NB4 (cell line): ENCODE data around the gene MDC1.
"Not testable (repeated sequence)": the region's sequence is repeated elsewhere in the genome, so short reads cannot be mapped to it uniquely, and the experiment has no call there.

Experiments
- DNase-seq: peaks from one replicate; pipeline ENCODE4 v3.0.0; 2010; ENCODE audit warnings: low read depth
- H3K4me3 ChIP-seq: one replicate; pipeline ENCODE4 v1.5.1; 2011; ENCODE audit warnings: mild to moderate bottlenecking, low read depth, low read length, moderate library complexity
- CTCF ChIP-seq: IDR thresholded peaks from one replicate; pipeline ENCODE4 v1.5.1; 2012; ENCODE audit warnings: low read depth, low read length
- MAX ChIP-seq: IDR thresholded peaks from 2 replicates; pipeline ENCODE4 v1.6.1; 2011; ENCODE audit warnings: low read depth, low read length
- MYC ChIP-seq: IDR thresholded peaks from 2 replicates; pipeline ENCODE4 v1.6.1; 2011; ENCODE audit warnings: low read depth, low read length
- POLR2A ChIP-seq: IDR thresholded peaks from 2 replicates; pipeline ENCODE4 v1.6.1; 2011; ENCODE audit warnings: mild to moderate bottlenecking; ENCODE audit not compliant: insufficient read length; ENCODE audit errors: extremely low read depth

Gene MDC1

GRCh38 chr6:30717129-30717844, at the start of gene MDC1:
Gene MDC1, minus strand, starts transcription at chr6:30717281. Its CDS starts 2,106 bp downstream, at chr6:30715175.
- H3K4me3 ChIP-seq: peak within 1 kb of the TSS; percentile 90
- peak; percentile 100 for DNase-seq
- TF ChIP-seq CTCF (peak; percentile 26), MYC (peak; percentile 91), MAX (peak; percentile 67), POLR2A (peak; percentile 64)

GRCh38 chr6:30766461-30767157, 49.5 kb upstream of the MDC1 start:
- DNase-seq: no peak
- TF ChIP-seq MAX (no peak), MYC (no peak), CTCF (no peak), POLR2A (no peak)
- H3K4me3 ChIP-seq: no peak overlapping the region

- not testable (repeated sequence) for DNase-seq
Observed at GRCh38 chr6:30765495-30765894, 48.4 kb upstream of the MDC1 start.

GRCh38 chr6:30764490-30765043, 47.5 kb upstream of the MDC1 start:
- DNase-seq, H3K4me3 ChIP-seq: not testable (repeated sequence)

More at GRCh38 chr6:30765495-30765894, 48.4 kb upstream of the MDC1 start:
- H3K4me3 ChIP-seq: not testable (repeated sequence)

- TF ChIP-seq POLR2A: no peak
- no peak for TF ChIP-seq MAX
- TF ChIP-seq MYC: no peak
- no peak for TF ChIP-seq CTCF
- no peak for DNase-seq
- no peak overlapping the region for H3K4me3 ChIP-seq
Observed at GRCh38 chr6:30763618-30764489, 46.8 kb upstream of the MDC1 start.

- DNase-seq: no peak
- no peak overlapping the region for H3K4me3 ChIP-seq
- no peak for TF ChIP-seq CTCF
- TF ChIP-seq MYC: no peak
- TF ChIP-seq MAX: no peak
- TF ChIP-seq POLR2A: no peak
Observed at GRCh38 chr6:30763155-30763617, 46.1 kb upstream of the MDC1 start.
